Measurements from ENCODE around the gene GTSE1.

GTSE1 gene

GRCh38 chr22:46373921-46374662, 77.4 kb downstream of the GTSE1 start:
- no peak overlapping the region for H3K27ac ChIP-seq (ENCODE audit: low read depth, low read length, severe bottlenecking)
- H3K36me3 ChIP-seq (ENCODE audit: control insufficient read depth, insufficient read depth, low read length), result peaks cover 14% of the 10 kb centered on the region
- H3K4me1 ChIP-seq (ENCODE audit: control insufficient read depth, insufficient read depth, low read length, poor library complexity, severe bottlenecking), result peaks cover 13% of the 10 kb centered on the region
- 90 to 93% methylated on average over 19 to 22 of the region's 31 CpGs for WGBS, 2 experiments (ENCODE audit: insufficient coverage in 2 of 2)
- H3K4me3 ChIP-seq (ENCODE audit: extremely low read depth, insufficient read depth, low read length, poor library complexity, severe bottlenecking), result no peak overlapping the region
- H3K9me3 ChIP-seq (ENCODE audit: control insufficient read depth, low read length), result peaks cover 3% of the 10 kb centered on the region

- no peak overlapping the region for H3K4me3 ChIP-seq (ENCODE audit: extremely low read depth, insufficient read depth, low read length, poor library complexity, severe bottlenecking)
- 94 to 96% methylated on average over 33 to 34 of the region's 38 CpGs for WGBS, 2 experiments (ENCODE audit: insufficient coverage in 2 of 2)
Measured at GRCh38 chr22:46374663-46375474, 78.2 kb downstream of the GTSE1 start.

GRCh38 chr22:46376111-46376510, 79.4 kb downstream of the GTSE1 start:
- 92 to 97% methylated on average over 1 to 3 of the region's 3 CpGs for WGBS, 2 experiments (ENCODE audit: insufficient coverage in 2 of 2)
- H3K27ac ChIP-seq (ENCODE audit: low read depth, low read length, severe bottlenecking), result no peak overlapping the region
- peaks cover 3% of the 10 kb centered on the region for H3K9me3 ChIP-seq (ENCODE audit: control insufficient read depth, low read length)
- H3K4me3 ChIP-seq (ENCODE audit: extremely low read depth, insufficient read depth, low read length, poor library complexity, severe bottlenecking), result no peak overlapping the region
- peaks cover 13% of the 10 kb centered on the region for H3K4me1 ChIP-seq (ENCODE audit: control insufficient read depth, insufficient read depth, low read length, poor library complexity, severe bottlenecking)
- H3K36me3 ChIP-seq (ENCODE audit: control insufficient read depth, insufficient read depth, low read length), result peaks cover 14% of the 10 kb centered on the region

More at GRCh38 chr22:46374663-46375474, 78.2 kb downstream of the GTSE1 start:
- H3K4me1 ChIP-seq (ENCODE audit: control insufficient read depth, insufficient read depth, low read length, poor library complexity, severe bottlenecking), result peaks cover 13% of the 10 kb centered on the region
- H3K36me3 ChIP-seq (ENCODE audit: control insufficient read depth, insufficient read depth, low read length), result peaks cover 14% of the 10 kb centered on the region
- H3K9me3 ChIP-seq (ENCODE audit: control insufficient read depth, low read length), result peaks cover 3% of the 10 kb centered on the region
- no peak overlapping the region for H3K27ac ChIP-seq (ENCODE audit: low read depth, low read length, severe bottlenecking)

GRCh38 chr22:46376908-46377524, 80.3 kb downstream of the GTSE1 start:
- Histone ChIP-seq H3K36me3 (ENCODE audit: control insufficient read depth, insufficient read depth, low read length) (peaks cover 14% of the 10 kb centered on the region), H3K4me1 (ENCODE audit: control insufficient read depth, insufficient read depth, low read length, poor library complexity, severe bottlenecking) (peaks cover 16% of the 10 kb centered on the region), H3K27ac (ENCODE audit: low read depth, low read length, severe bottlenecking) (peak overlapping the region; percentile 76), H3K4me3 (ENCODE audit: extremely low read depth, insufficient read depth, low read length, poor library complexity, severe bottlenecking) (no peak overlapping the region), H3K9me3 (ENCODE audit: control insufficient read depth, low read length) (peaks cover 3% of the 10 kb centered on the region)
- 87 to 90% methylated on average over 14 to 19 of the region's 19 CpGs for WGBS, 2 experiments (ENCODE audit: insufficient coverage in 2 of 2)

GRCh38 chr22:46377525-46378425, 81.1 kb downstream of the GTSE1 start:
- Histone ChIP-seq H3K9me3 (ENCODE audit: control insufficient read depth, low read length) (peaks cover 3% of the 10 kb centered on the region), H3K36me3 (ENCODE audit: control insufficient read depth, insufficient read depth, low read length) (peaks cover 14% of the 10 kb centered on the region), H3K4me1 (ENCODE audit: control insufficient read depth, insufficient read depth, low read length, poor library complexity, severe bottlenecking) (peaks cover 16% of the 10 kb centered on the region), H3K27ac (ENCODE audit: low read depth, low read length, severe bottlenecking) (peak overlapping the region; percentile 76), H3K4me3 (ENCODE audit: extremely low read depth, insufficient read depth, low read length, poor library complexity, severe bottlenecking) (no peak overlapping the region)
- WGBS, 2 experiments (ENCODE audit: insufficient coverage in 2 of 2), result 14 to 23% methylated on average over 20 to 23 of the region's 27 CpGs

- 80 to 81% methylated on average over 21 of the region's 22 CpGs for WGBS, 2 experiments (ENCODE audit: insufficient coverage in 2 of 2)
- no peak overlapping the region for H3K4me3 ChIP-seq (ENCODE audit: extremely low read depth, insufficient read depth, low read length, poor library complexity, severe bottlenecking)
- H3K9me3 ChIP-seq (ENCODE audit: control insufficient read depth, low read length), result peaks cover 3% of the 10 kb centered on the region
- peaks cover 14% of the 10 kb centered on the region for H3K36me3 ChIP-seq (ENCODE audit: control insufficient read depth, insufficient read depth, low read length)
- peaks cover 16% of the 10 kb centered on the region for H3K4me1 ChIP-seq (ENCODE audit: control insufficient read depth, insufficient read depth, low read length, poor library complexity, severe bottlenecking)
- peak overlapping the region; percentile 76 for H3K27ac ChIP-seq (ENCODE audit: low read depth, low read length, severe bottlenecking)
Measured at GRCh38 chr22:46378426-46379065, 81.9 kb downstream of the GTSE1 start.

- Histone ChIP-seq H3K36me3 (ENCODE audit: control insufficient read depth, insufficient read depth, low read length) (peaks cover 14% of the 10 kb centered on the region), H3K9me3 (ENCODE audit: control insufficient read depth, low read length) (peaks cover 3% of the 10 kb centered on the region), H3K4me3 (ENCODE audit: extremely low read depth, insufficient read depth, low read length, poor library complexity, severe bottlenecking) (no peak overlapping the region), H3K4me1 (ENCODE audit: control insufficient read depth, insufficient read depth, low read length, poor library complexity, severe bottlenecking) (peaks cover 16% of the 10 kb centered on the region), H3K27ac (ENCODE audit: low read depth, low read length, severe bottlenecking) (no peak overlapping the region)
- WGBS, 2 experiments (ENCODE audit: insufficient coverage in 2 of 2), result 89 to 95% methylated on average over 21 to 23 of the region's 29 CpGs
Measured at GRCh38 chr22:46379066-46379930, 82.6 kb downstream of the GTSE1 start.

GRCh38 chr22:46380069-46380468, 83.4 kb downstream of the GTSE1 start:
- Histone ChIP-seq H3K4me3 (ENCODE audit: extremely low read depth, insufficient read depth, low read length, poor library complexity, severe bottlenecking) (no peak overlapping the region), H3K9me3 (ENCODE audit: control insufficient read depth, low read length) (peaks cover 2% of the 10 kb centered on the region), H3K4me1 (ENCODE audit: control insufficient read depth, insufficient read depth, low read length, poor library complexity, severe bottlenecking) (peaks cover 16% of the 10 kb centered on the region), H3K36me3 (ENCODE audit: control insufficient read depth, insufficient read depth, low read length) (peaks cover 10% of the 10 kb centered on the region), H3K27ac (ENCODE audit: low read depth, low read length, severe bottlenecking) (no peak overlapping the region)
- 90 to 95% methylated on average over 19 of the region's 19 CpGs for WGBS, 2 experiments (ENCODE audit: insufficient coverage in 2 of 2)

All from mesodermal cell (in vitro differentiated cells).